ENCODE results near the gene ZNF211. TPM values are rescaled to one million over a fixed set of nuclear protein-coding genes. Genes with fewer than 3 reads are reported as not detected.

The ZNF211 gene
- total and polyA plus RNA-seq, 4 donors, result 1.3 to 14.8 (median 9.5) TPM

DNA sequence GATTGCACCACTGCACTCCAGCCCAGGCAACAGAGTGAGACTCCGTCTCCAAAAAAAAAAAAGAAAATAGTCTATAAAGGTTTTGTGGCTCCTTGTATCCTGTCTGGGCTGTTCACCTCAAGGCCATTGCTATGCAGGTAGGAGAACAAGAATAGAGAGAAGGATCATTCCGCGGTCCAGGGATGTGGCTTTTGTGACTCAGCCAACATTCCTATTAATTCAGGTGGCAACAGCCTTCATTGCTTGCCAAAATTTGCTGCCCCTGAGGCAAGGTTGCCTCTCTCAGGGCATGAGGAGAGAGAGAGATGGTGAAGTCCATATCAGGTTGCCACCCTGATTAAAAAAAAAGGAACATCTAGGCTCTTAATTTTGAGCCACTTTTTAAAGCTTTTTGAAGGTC lies 56.8 kb downstream of the ZNF211 start:
- Histone ChIP-seq H3K36me3 (ENCODE audit: control insufficient read depth in 1 of 2, insufficient read depth in 2 of 2, low read length in 1 of 2) (peaks cover 7 to 21% of the 10 kb centered on the region in 2 donors), H3K9me3 (ENCODE audit: control insufficient read depth, low read length) (peaks cover 51% of the 10 kb centered on the region), H3K4me3 (ENCODE audit: low read length in 2 of 2) (no peak overlapping the region), H3K4me1 (ENCODE audit: control insufficient read depth in 1 of 2, insufficient read depth in 2 of 2, low read length in 2 of 2) (no peaks in the 10 kb centered on the region), H3K27ac (ENCODE audit: low read depth in 1 of 2, low read length in 2 of 2) (no peak overlapping the region), H3K27me3 (ENCODE audit: control insufficient read depth in 1 of 2, insufficient read depth in 2 of 2, low read length in 1 of 2) (no peaks in the 10 kb centered on the region)
- ATAC-seq (ENCODE audit: low FRiP score) (no peak), DNase-seq (no peak)
- WGBS, 2 donors, result 98 to 100% methylated on average over 3 of the region's 3 CpGs
- intact Hi-C loops (cut with DNase I), result no loop called here

Other genes starting within 250 kb of the ZNF211 start
- 10 to 100 TPM; 23.4 to 29.0 TPM for gene ZNF548, start 243.3 kb upstream of the ZNF211 start, total RNA-seq
- gene ZNF548, start 243.3 kb upstream of the ZNF211 start, polyA plus RNA-seq, result 1 to 10 TPM; 2.3 to 7.1 TPM
- gene ZNF17, start 222.0 kb upstream of the ZNF211 start, total RNA-seq, result 10 to 100 TPM; 15.2 to 15.8 TPM
- gene ZNF17, start 222.0 kb upstream of the ZNF211 start, polyA plus RNA-seq, result 1 to 10 TPM; 2.1 to 3.7 TPM
- gene ZNF749, start 197.8 kb upstream of the ZNF211 start, total RNA-seq, result 1 to 10 TPM; 6.1 to 7.6 TPM
- gene ZNF749, start 197.8 kb upstream of the ZNF211 start, polyA plus RNA-seq, result 1 to 10 TPM; 2.1 to 4.0 TPM
- 1 to 10 TPM in 1 of 2 donors, under 1 TPM in 1; 0.62 to 1.1 TPM for gene VN1R1, start 176.0 kb upstream of the ZNF211 start, total RNA-seq
- under 1 TPM in 1 of 2 donors, not detected in 1; 0.77 TPM for gene VN1R1, start 176.0 kb upstream of the ZNF211 start, polyA plus RNA-seq
- 1 to 10 TPM; 6.7 to 9.1 TPM for gene ZNF772, start 155.6 kb upstream of the ZNF211 start, total RNA-seq
- gene ZNF772, start 155.6 kb upstream of the ZNF211 start, polyA plus RNA-seq, result 1 to 10 TPM in 1 of 2 donors, under 1 TPM in 1; 0.88 to 1.8 TPM
- 10 to 100 TPM in 1 of 2 donors, 1 to 10 TPM in 1; 6.1 to 12.8 TPM for gene ZNF419, start 145.4 kb upstream of the ZNF211 start, total RNA-seq
- 1 to 10 TPM; 5.6 to 7.0 TPM for gene ZNF419, start 145.4 kb upstream of the ZNF211 start, polyA plus RNA-seq
- 1 to 10 TPM; 6.3 to 9.6 TPM for gene ZNF773, start 133.2 kb upstream of the ZNF211 start, total RNA-seq
- 1 to 10 TPM; 2.1 to 5.4 TPM for gene ZNF773, start 133.2 kb upstream of the ZNF211 start, polyA plus RNA-seq
- 1 to 10 TPM; 6.2 to 7.6 TPM for gene ZNF549, start 105.8 kb upstream of the ZNF211 start, total RNA-seq
- 1 to 10 TPM; 1.1 to 3.8 TPM for gene ZNF549, start 105.8 kb upstream of the ZNF211 start, polyA plus RNA-seq
- 1 to 10 TPM; 4.9 to 8.9 TPM for gene ZNF550, start 73.3 kb upstream of the ZNF211 start, total RNA-seq
- gene ZNF550, start 73.3 kb upstream of the ZNF211 start, polyA plus RNA-seq, result 1 to 10 TPM; 2.4 to 3.3 TPM
- 1 to 10 TPM; 4.0 to 6.1 TPM for gene ZNF416, start 54.3 kb upstream of the ZNF211 start, total RNA-seq
- gene ZNF416, start 54.3 kb upstream of the ZNF211 start, polyA plus RNA-seq, result 1 to 10 TPM; 1.5 to 2.5 TPM
- 1 to 10 TPM; 3.5 to 6.3 TPM for gene ZIK1, start 49.0 kb upstream of the ZNF211 start, total RNA-seq
- 1 to 10 TPM in 1 of 2 donors, not detected in 1; 2.4 TPM for gene ZIK1, start 49.0 kb upstream of the ZNF211 start, polyA plus RNA-seq
- 1 to 10 TPM; 2.3 to 2.5 TPM for gene ZNF530, start 33.3 kb upstream of the ZNF211 start, total RNA-seq
- 1 to 10 TPM in 1 of 2 donors, not detected in 1; 1.6 TPM for gene ZNF530, start 33.3 kb upstream of the ZNF211 start, polyA plus RNA-seq
- 10 to 100 TPM; 13.1 to 16.6 TPM for gene ZNF134, start 18.9 kb upstream of the ZNF211 start, total RNA-seq
- gene ZNF134, start 18.9 kb upstream of the ZNF211 start, polyA plus RNA-seq, result 1 to 10 TPM; 2.4 to 8.1 TPM
- gene ZSCAN4, start 35.8 kb downstream of the ZNF211 start, total RNA-seq, result not detected
- gene ZSCAN4, start 35.8 kb downstream of the ZNF211 start, polyA plus RNA-seq, result under 1 TPM in 1 of 2 donors, not detected in 1; 0.50 TPM
- 1 to 10 TPM; 6.4 to 8.5 TPM for gene ZNF551, start 48.8 kb downstream of the ZNF211 start, total RNA-seq
- gene ZNF551, start 48.8 kb downstream of the ZNF211 start, polyA plus RNA-seq, result 1 to 10 TPM; 1.2 to 2.0 TPM
- 1 to 10 TPM; 2.3 to 6.4 TPM for gene ZNF154, start 76.0 kb downstream of the ZNF211 start, total RNA-seq
- 1 to 10 TPM in 1 of 2 donors, under 1 TPM in 1; 0.88 to 5.2 TPM for gene ZNF154, start 76.0 kb downstream of the ZNF211 start, polyA plus RNA-seq
- 1 to 10 TPM; 2.9 to 5.4 TPM for gene ZNF671, start 94.5 kb downstream of the ZNF211 start, total RNA-seq
- 1 to 10 TPM; 1.1 to 5.2 TPM for gene ZNF671, start 94.5 kb downstream of the ZNF211 start, polyA plus RNA-seq
- 10 to 100 TPM in 1 of 2 donors, 1 to 10 TPM in 1; 7.8 to 13.6 TPM for gene ZNF776, start 113.6 kb downstream of the ZNF211 start, total RNA-seq
- 1 to 10 TPM; 4.8 to 5.4 TPM for gene ZNF776, start 113.6 kb downstream of the ZNF211 start, polyA plus RNA-seq
- gene ZNF586, start 136.5 kb downstream of the ZNF211 start, total RNA-seq, result 10 to 100 TPM in 1 of 2 donors, 1 to 10 TPM in 1; 9.8 to 17.9 TPM
- gene ZNF586, start 136.5 kb downstream of the ZNF211 start, polyA plus RNA-seq, result 1 to 10 TPM; 3.7 to 6.6 TPM
- gene ZNF552, start 181.7 kb downstream of the ZNF211 start, total RNA-seq, result 1 to 10 TPM; 8.0 to 8.5 TPM
- gene ZNF552, start 181.7 kb downstream of the ZNF211 start, polyA plus RNA-seq, result 1 to 10 TPM; 4.5 to 6.1 TPM
- 10 to 100 TPM; 14.1 to 15.8 TPM for gene ZNF587B, start 197.1 kb downstream of the ZNF211 start, total RNA-seq
- 1 to 10 TPM; 1.5 to 4.6 TPM for gene ZNF587B, start 197.1 kb downstream of the ZNF211 start, polyA plus RNA-seq
- gene ZNF587, start 216.7 kb downstream of the ZNF211 start, total RNA-seq, result 10 to 100 TPM; 24.9 to 40.8 TPM
- 1 to 10 TPM; 3.4 to 9.6 TPM for gene ZNF587, start 216.7 kb downstream of the ZNF211 start, polyA plus RNA-seq

Measured in aorta (tissue), 5 donors.